Left ventricle myocardium inferior (tissue), 1 donor: ENCODE data around the gene HCAR2. TPM values are rescaled to one million over a fixed set of nuclear protein-coding genes. Genes with fewer than 3 reads are reported as not detected.
"Not testable (repeated sequence)": the region's sequence is repeated elsewhere in the genome, so short reads cannot be mapped to it uniquely, and the experiment has no call there.

Source experiments
- DNase-seq: peaks from one replicate; pipeline ENCODE4 v3.0.0-alpha.2; 2020
- H3K27ac ChIP-seq: fragments of 200-600 bp; replicated peaks from 2 replicates; pipeline ENCODE4 v1.8.0; 2021
- H3K27me3 ChIP-seq: fragments of 200-600 bp; 2 replicates; pipeline ENCODE4 v1.8.0; 2021; ENCODE audit warnings: low read depth
- H3K36me3 ChIP-seq: fragments of 200-600 bp; 2 replicates; pipeline ENCODE4 v1.8.0; 2021
- H3K4me1 ChIP-seq: fragments of 200-600 bp; 2 replicates; pipeline ENCODE4 v1.8.0; 2021
- H3K4me3 ChIP-seq: fragments of 200-600 bp; 2 replicates; pipeline ENCODE4 v1.8.0; 2021; ENCODE audit warnings: mild to moderate bottlenecking, moderate library complexity
- H3K9me3 ChIP-seq: fragments of 200-600 bp; replicated peaks from 2 replicates; pipeline ENCODE4 v1.8.0; 2021
- CTCF ChIP-seq: fragments of 200-600 bp; IDR thresholded peaks from 2 replicates; pipeline ENCODE4 v1.8.0; 2021; ENCODE audit warnings: antibody characterized with exemption, mild to moderate bottlenecking, borderline replicate concordance
- intact Hi-C: fragments of 100-400 bp; cut with micrococcal nuclease; formaldehyde crosslinking; loops from one replicate; pipeline ENCODE4 v1.11.0; 2022
- long read RNA-seq: library from polyadenylated mRNA; unstranded; transcript quantifications from one replicate; pipeline ENCODE4 v2.0.0, GENCODE V29; 2021
- total RNA-seq: library from RNA; stranded (reverse); fragmentation: NEBNext Ultra II Directional; extraction: Animal tissue kit (Norgen Biotek cat#: 25700); gene quantifications from one replicate; pipeline ENCODE4 v1.2.1, GENCODE V29; 2021
- donor health status: DM: no; HTN: yes; CAD: no; lungs with severe emphysema.

HCAR2 gene
- total RNA-seq, result 0.14 TPM
- long read RNA-seq, result 0 reads

DNA sequence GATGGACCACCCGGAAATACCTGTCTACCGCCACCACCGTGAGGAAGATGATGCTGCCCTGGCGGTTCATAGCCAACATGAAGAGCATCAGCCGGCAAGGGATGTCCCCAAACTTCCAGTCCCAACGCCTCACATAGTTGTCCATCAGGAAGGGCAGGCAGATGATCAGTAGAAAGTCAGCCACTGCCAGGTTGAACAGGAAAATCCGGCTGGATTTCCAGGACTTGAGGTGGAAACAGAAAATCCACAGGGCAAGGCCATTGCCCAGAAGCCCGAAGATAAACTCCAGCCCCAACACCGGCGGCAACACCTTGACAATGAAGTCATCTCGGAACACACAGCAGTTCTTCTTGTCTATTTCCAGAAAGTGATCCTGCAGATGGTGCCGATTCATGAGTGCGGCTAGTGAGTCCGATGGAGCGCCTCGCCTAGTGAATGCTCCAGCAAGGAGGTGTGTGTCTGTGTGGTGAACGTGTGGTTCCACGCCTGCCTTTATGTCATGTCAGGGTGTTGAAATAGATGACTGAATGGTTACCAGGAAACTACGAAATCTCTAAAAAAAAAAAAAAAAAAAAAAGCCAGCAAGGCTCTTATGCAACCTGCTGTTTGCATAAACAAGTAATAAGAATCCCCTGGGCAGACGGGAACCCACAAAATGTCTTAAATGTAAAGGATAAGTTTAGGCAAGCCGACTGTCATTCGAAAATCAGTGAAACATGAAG is at the start of gene HCAR2:
Gene HCAR2 (minus strand): TSS at position 468 of the 722 bp plus-strand sequence. CDS start 74 bp downstream, at position 394.
- H3K36me3 ChIP-seq, H3K9me3 ChIP-seq, intact Hi-C loops, H3K27ac ChIP-seq, H3K4me3 ChIP-seq, H3K4me1 ChIP-seq: not testable (repeated sequence)
- peaks cover 19% of the 10 kb centered on the region for H3K27me3 ChIP-seq
- DNase-seq, result peak; percentile 15

DNA sequence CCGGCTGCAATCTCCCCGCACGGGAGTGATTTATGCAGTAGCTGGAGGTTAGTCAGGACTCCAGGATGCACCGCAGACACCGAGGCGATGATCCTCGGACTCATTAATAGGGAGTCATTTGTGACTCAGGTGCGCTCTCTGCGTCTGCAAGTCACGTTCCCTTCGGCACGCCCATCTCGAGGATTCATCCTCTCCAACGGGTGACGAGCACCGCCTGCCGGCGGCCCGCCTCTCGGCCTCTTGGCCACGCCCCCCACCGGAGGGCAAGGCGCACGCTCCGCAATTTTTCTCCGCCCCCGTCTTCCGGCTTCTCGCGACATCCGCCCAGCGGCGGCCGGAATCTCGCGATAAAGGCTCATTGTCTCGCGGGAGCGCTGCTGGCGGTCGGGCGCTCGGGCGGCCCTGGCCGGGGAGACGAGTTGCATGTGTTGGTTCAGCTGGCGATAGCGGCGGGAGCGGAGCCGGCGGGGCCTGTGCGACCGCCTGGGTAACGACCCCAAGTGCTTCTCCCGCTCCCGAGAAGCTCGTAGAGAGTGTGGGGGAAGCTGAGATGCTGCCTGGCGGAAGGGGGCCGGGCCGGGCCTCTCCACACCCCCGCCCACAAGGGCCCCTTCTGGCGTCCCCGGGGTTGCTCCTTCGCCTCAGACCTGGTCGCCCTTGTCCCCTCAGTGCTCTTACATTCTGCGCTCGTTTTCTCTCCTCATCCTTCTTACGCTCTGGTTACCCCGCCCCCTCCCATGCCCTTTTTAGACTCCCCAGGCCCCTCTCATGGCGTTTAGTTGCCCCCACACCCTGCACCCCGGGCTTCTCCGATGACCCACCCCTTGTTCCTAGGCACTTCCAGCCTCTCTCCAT is 49.5 kb upstream of the HCAR2 start, which contains the start of gene DENR:
Gene DENR (plus strand): TSS at position 361 of the 855 bp plus-strand sequence. CDS start 878 bp downstream, outside the sequence.
- TF ChIP-seq CTCF, result peak; percentile 80
- intact Hi-C loops, result no loop called here
- DNase-seq, result peak; percentile 97
- Histone ChIP-seq H3K27me3 (no peaks in the 10 kb centered on the region), H3K27ac (peak within 1 kb of the TSS; percentile 90), H3K4me1 (peaks cover 21% of the 10 kb centered on the region), H3K36me3 (peaks cover 28% of the 10 kb centered on the region), H3K9me3 (no peaks in the 10 kb centered on the region), H3K4me3 (peak within 1 kb of the TSS; percentile 96)

DNA sequence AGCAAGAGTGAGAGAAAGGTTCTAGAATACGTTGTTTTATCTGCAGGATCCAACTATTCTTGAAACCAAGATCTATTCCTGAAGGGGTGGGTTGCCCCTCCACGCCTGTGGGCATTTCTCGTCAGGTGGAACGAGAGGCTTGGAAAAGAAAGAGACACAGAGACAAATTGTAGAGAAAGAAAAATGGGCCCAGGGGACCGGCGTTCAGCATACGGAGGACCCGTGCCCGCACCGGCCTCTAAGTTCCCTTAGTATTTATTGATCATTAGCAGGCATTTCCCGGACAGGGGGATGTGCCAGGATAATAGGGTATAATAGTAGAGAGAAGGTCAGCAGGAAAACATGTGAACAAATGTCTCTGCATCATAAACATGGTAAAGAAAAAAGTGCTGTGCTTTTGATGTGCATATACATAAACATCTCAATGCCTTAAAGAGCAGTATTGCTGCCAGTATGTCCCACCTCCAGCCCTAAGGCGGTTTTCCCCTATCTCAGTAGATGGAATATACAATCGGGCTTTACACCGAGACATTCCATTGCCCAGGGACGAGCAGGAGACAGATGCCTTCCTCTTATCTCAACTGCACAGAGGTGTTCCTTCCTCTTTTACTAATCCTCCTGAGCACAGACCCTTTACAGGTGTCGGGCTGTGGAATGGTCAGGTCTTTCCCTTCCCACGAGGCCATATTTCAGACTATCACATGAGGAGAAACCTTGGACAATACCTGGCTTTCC is 47.8 kb upstream of the HCAR2 start:
- intact Hi-C loops, H3K27me3 ChIP-seq, H3K9me3 ChIP-seq, DNase-seq, H3K4me3 ChIP-seq, H3K27ac ChIP-seq: not testable (repeated sequence)
- H3K36me3 ChIP-seq, result peaks cover 12% of the 10 kb centered on the region
- peaks cover 21% of the 10 kb centered on the region for H3K4me1 ChIP-seq

DNA sequence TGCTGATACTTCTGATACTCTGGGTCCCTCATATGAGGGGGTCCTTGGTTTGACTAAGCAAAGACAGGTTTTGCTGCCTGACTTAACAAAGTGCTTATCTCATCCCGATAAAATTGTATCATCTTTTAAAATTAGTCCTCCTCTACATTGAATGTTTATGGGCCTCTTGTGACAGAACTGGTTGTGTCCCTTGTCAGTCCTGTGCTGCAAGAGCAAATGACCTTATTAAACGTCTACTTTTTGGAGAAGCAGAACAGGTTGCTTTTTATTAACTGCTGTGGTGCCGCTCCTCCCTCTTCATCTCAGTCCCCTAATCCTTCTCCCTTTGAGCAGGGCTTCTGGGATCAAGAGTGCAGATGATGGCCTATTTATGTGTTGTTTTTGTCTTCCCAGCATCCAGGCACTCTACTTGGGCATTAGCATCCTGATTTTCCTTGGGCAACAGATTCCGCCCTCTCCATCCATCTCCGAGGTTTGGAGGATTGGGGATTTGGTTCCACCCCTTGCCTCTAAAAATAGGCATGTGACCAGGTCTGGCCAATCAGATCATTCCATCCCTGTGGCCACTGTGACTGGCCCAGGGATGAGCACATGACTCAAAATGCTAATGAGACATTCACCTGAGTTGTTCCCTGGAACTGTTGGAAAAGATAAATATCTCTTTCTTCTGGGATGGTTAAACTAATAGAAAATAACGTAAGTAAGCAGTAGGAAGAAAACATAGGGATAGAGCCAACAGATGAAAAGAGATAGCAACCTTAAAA is 46.6 kb upstream of the HCAR2 start:
- Histone ChIP-seq H3K9me3 (no peaks in the 10 kb centered on the region), H3K4me3 (no peak overlapping the region), H3K27me3 (no peaks in the 10 kb centered on the region), H3K4me1 (peaks cover 21% of the 10 kb centered on the region), H3K36me3 (peaks cover under 1% of the 10 kb centered on the region), H3K27ac (no peak overlapping the region)
- no peak for DNase-seq
- TF ChIP-seq CTCF, result no peak
- intact Hi-C loops, result no loop called here

DNA sequence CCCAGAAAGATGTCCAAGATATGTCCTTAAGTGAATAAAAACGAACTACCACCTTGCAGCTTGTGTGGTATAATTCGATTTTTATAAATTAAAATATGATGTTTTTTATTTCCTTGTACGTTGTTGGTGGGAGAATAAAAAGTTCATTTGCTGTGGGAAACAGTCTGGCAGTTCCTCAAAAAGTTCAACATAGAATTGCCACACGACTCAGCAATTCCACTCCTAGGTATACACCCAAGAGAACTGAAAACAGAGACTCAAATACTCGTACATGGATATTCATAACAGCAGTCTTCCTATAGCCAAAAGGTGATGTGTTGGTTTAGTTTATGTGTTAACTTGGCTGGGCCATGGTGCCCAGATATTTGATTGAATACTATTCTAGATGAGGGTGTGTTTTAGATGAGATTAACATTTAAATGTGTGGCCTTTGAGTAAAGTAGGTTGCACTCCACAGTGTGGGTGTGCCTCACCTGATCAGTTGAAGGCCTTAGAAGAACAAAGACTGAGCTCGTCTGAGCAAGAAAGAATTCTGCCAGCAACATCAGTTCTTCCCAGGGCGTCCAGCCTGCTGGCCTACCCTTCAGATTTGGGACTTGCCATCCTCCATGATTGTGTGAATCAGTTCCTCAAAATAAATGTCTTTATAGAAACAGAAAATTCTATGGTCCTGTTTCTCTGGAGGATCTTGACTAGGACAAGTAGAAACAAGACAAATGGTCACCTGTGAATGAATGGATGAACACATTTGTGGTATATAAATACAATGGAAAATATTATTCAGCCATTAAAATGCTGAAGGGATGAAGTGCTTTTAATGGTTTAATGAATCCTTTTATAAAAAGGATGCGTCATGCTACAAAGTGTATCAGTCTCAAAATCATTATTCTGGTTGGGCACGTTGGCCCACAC is 44.3 kb upstream of the HCAR2 start:
- intact Hi-C loops, result no loop called here

More for the DNA sequence above, 44.3 kb upstream of the HCAR2 start:
- no peak overlapping the region for H3K27ac ChIP-seq
- no peak for DNase-seq
- no peak for TF ChIP-seq CTCF
- H3K27me3 ChIP-seq, result no peaks in the 10 kb centered on the region
- H3K4me1 ChIP-seq, result peaks cover 7% of the 10 kb centered on the region
- H3K9me3 ChIP-seq, result no peaks in the 10 kb centered on the region
- no peaks in the 10 kb centered on the region for H3K36me3 ChIP-seq
- no peak overlapping the region for H3K4me3 ChIP-seq
